GM19099 (cell line): Measurements from ENCODE around the gene OOSP4A.

Experiments
- POLR2A ChIP-seq: IDR thresholded peaks from 3 replicates; pipeline ENCODE4 v1.6.1; 2011; ENCODE audit warnings: low read depth; ENCODE audit not compliant: insufficient read length; ENCODE audit errors: extremely low read depth

Gene OOSP4A

DNA sequence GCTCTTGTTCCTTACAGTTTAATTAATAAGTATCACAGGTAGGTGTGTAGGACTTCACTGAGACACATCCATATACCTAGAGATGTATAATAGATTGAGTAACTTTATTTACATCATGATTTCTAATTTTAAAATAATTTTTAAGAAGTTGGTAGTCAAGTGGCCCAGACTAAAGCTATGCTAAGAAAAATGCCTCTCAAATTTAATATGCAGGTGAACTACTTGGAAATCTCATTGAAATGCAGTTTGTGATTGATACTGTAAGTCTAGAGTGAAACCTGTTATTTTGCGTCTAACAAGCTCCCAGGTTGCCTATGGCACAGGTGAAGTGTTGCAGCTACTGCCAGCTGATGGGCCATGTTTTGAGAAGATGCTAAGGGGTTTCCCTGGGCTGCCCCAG, 53.0 kb downstream of the OOSP4A start, which contains the start of gene OOSP4B:
OOSP4B (plus strand) TSS at position 301 of the 400 bp plus-strand sequence.
- no peak for TF ChIP-seq POLR2A

GRCh38 chr11:60018058-60018457, 54.2 kb downstream of the OOSP4A start:
- TF ChIP-seq POLR2A: no peak
